HG03460 (cell line): ENCODE measurements around the gene KRABD2.
"Not testable (repeated sequence)": the region's sequence is repeated elsewhere in the genome, so short reads cannot be mapped to it uniquely, and the experiment has no call there.

Experiments used
- ATAC-seq: cut with Tn5 transposase; IDR thresholded peaks from one replicate; pipeline ENCODE4 v1.9.1; 2021; ENCODE audit not compliant: unreplicated experiment

KRABD2 gene

GRCh38 chr17:8392674-8393469 lies 16.4 kb upstream of the KRABD2 start:
- ATAC-seq: no peak

GRCh38 chr17:8392274-8392673 lies 15.8 kb upstream of the KRABD2 start:
- ATAC-seq: no peak

DNA sequence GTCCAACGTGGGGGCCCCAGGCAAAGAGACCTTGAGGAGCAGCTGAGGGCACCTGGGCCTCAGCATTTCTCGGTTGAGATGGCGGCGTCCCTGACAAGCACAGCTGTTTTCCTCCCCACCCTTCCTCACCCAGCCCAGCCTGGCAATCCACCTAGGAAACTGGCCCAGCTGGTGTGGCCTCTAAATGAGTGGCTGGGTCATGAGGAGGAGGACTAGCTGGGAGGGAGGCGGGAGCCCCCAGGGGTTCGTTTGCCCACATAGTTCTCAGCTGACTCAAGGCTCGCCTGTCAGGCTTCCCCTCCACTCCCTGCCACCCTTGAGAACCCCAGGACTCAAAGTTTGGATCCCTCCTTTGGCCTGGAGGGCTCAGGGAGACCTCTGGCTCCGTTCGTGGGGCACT lies 15.2 kb upstream of the KRABD2 start:
- ATAC-seq: no peak

DNA sequence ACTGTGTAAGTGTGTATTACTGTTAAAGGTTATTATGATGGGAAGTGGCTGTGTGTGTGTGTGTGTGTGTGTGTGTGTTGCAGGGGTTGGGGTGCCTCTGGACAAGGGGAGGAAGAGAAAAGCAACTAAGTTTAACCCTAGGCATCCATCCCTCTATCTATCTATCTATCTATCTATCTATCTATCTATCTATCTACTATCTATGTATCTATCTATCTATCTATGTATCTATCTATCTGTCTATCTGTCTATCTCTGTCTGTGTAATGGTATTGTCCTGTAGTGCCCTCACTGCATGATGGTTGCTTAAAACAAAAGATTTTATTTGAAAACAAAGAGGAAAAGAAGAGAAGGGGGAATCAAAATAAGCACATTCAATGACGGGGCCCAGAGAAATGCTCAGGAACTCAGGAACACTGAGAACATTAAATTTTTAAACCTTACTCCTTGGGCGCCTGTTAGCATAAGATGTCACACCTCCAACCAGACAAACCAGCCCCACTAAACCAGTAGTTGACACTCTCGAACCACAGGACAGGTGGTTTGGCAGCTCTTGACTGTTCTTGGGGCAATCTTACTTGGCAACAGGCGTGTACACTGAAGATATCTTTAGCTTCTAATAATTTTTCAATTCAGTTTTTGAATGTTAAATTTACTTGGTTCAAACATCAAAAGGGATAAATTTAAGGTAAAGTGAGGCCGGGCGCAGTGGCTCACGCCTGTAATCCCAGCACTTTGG lies 11.6 kb upstream of the KRABD2 start:
- no peak for ATAC-seq

GRCh38 chr17:8386841-8387240 lies 10.3 kb upstream of the KRABD2 start:
- ATAC-seq: no peak

DNA sequence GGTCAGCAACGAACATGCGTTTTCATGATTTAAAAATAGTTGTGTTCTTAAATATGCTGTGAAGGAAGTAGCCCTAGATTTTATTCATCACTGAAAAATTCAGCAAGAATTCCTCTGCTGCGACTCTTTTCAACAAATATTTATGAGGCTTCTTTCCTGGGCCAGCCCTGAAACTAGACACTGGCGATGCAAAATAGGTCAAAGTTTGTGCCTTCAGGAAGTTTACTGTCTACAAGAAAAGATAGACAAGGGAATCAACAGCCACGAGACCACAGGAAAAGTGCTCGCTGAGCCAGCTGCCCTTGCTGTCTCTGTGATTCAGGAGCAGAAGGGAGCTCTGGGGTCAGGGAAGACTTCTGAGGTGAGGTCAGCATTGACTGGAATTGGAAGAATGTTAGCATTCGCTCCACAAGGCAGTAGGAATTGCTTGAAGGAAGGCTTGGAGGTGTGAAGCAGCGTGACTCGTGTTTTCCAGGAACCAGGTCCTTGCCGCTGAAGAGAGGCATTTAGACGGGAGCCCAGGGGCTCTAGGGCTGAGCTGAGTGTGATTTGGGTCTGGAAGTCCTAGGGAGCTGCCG lies 8.4 kb upstream of the KRABD2 start:
- ATAC-seq: no peak

DNA sequence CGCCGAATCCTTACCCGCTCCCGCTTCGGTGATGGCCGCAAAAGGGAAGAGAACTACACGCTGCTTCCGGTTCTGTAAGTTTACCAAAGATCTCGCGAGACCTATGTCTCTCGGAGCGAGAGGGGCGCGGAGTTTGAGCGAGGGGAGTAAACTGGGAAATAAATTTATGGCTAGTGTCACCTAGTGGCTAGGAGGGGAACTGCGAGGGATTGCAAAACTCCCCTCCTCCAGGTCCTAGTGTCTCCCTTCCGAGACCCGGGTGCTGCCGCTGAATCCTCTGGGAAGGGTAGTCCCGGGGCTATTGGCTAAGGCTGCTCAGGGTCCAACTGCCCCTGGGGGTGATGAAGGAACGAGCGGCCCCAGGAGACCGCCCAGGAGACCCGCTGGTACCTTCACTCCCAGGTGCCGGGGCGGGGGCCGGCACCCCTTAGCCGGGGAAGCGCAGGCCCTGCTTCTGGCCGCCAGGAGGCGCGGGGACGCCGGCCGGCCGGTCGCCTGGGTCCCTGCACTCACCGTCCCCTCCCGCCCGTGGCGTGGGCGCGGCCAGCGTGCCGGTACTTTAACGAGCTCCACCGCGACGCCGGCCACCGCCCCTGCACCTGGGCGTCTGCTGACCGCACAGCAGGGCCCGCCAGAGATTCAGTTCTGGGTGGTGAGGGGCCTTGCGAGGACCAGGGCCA lies 6.8 kb upstream of the KRABD2 start, which contains the start of gene RPL26:
RPL26 (minus strand) TSS at position 51 of the 680 bp plus-strand sequence. CDS start 883 bp downstream, outside the sequence.
- peak; percentile 87 for ATAC-seq

- no peak for ATAC-seq
Observed at GRCh38 chr17:8382880-8383142, 6.3 kb upstream of the KRABD2 start.

DNA sequence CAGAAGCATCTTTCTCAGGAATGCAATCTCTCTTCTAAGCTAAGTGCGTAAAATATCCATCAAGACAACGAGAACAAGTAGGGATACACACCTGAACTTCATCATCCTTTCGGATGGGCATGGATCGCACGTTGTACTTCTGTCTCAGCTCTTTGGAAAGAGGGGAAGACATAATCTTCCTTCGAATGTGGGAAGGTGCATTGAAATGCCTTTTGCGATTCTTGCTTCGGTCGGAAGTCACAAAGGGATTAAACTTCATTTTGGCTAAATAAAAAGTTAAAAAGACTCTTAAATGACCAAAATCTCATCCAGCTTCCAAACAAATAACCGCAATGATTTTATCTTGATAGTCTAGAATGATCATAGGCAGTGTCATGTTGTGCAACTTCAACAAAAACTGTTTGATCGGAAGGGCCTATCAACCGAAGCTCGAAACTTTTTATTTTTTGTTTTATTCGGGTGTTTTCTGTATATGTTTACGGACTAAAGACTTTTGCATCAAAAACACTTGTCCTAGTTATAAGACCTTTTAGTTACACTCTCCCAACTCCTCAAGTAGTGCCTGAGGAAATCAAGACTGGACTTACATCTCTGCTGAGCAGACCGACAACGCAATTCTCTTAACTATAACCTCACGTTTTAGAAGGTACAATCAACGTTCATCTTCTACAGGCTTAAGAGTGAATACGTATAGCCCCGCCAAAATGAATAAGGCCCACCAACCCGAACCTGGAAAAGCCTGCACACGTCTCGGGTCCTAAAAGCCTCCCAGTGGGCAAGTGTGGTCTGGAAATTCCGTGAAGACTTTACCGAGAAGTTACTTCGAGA lies 5.8 kb upstream of the KRABD2 start:
- no peak for ATAC-seq

- ATAC-seq: no peak
Observed at GRCh38 chr17:8380049-8380448, 3.5 kb upstream of the KRABD2 start.

- not testable (repeated sequence) for ATAC-seq
Observed at GRCh38 chr17:8378117-8378516, 1.6 kb upstream of the KRABD2 start.

DNA sequence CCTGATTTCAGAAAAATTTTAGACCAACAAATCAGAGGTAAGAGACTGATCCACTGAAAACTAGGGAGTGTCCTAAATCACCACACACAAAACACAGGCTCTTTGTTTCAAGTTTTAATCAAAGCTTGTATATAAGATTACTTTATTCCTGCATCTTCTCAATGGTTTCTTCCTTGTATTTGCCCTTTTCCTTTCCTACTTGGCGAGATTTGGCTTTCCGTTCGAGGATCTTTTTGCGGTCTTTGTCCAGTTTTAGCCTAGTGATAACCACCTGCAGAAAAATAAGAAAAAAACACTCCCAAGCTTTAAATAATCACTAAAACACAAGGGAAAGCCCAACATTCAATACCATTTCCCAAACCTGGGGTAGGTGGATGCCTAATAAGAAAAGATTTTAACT lies 918 bp upstream of the KRABD2 start:
- ATAC-seq: no peak

- no peak for ATAC-seq
Observed at GRCh38 chr17:8375738-8376259, 705 bp downstream of the KRABD2 start.

GRCh38 chr17:8373856-8374255 lies 2.6 kb downstream of the KRABD2 start:
- ATAC-seq: not testable (repeated sequence)

- no peak for ATAC-seq
Observed at GRCh38 chr17:8372422-8372821, 4.1 kb downstream of the KRABD2 start.

- no peak for ATAC-seq
Observed at GRCh38 chr17:8371786-8372185, 4.7 kb downstream of the KRABD2 start.

DNA sequence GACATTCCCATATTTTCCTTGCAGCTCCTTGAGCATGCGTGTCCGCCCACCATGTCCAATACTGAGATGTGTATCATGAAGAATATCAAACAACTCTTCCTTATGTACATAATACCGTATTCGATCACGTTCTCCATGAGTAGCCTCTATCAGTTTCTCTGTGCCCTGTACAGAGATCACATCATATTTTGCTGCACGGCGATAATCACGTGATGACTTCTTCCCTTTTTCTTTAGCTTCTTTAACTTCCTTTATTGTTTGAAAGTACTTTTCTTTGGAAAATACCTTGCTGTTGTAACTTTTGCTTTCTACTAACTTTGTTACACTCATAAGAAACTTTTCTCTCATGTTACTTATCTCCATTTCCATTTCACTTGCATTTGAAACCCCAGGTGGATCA lies 6.6 kb downstream of the KRABD2 start:
- no peak for ATAC-seq

GRCh38 chr17:8368193-8368592 lies 8.3 kb downstream of the KRABD2 start:
- ATAC-seq: no peak

DNA sequence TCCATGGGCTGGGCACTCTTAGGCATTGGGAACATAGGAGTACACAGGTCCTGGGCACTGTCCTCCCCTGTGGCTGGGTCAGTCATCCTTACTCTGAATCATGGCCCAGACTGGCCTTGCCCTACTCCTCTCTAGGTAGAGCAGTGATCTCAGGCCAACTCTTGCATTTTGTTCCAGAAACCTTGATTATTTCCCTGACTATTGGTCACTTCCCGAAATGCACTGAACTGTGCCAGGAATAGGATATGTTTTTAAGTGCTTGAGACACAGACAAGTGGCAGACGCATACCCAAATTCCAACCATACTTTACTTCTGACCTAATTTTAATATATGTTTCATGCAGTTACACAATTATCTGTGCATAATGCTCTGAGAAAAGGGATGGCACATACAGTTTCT lies 10.3 kb downstream of the KRABD2 start:
- no peak for ATAC-seq

GRCh38 chr17:8365143-8365542 lies 11.4 kb downstream of the KRABD2 start:
- ATAC-seq: no peak
